PC-3 (cell line): ENCODE measurements around the gene SFI1. TPM values are rescaled to one million over a fixed set of nuclear protein-coding genes. Genes with fewer than 3 reads are reported as not detected.
"Not testable (repeated sequence)": the region's sequence is repeated elsewhere in the genome, so short reads cannot be mapped to it uniquely, and the experiment has no call there.

Experiments used
- ATAC-seq: fragments of 200-7000 bp; cut with Tn5 transposase; 2 replicates; pipeline ENCODE4 v1.9.1; 2020; ENCODE audit warnings: mild to moderate bottlenecking, moderate library complexity
- BruUV-seq: library from RNA; stranded (reverse); fragments of 400-500 nt; replicated peaks from 2 replicates; lab custom pipeline; 2021; lab: Mats Ljungman, UMichigan
- CTCF ChIA-PET: fragments of 300-600 bp; sonication (Branson Sonifier 250); formaldehyde crosslinking; loops from one replicate; lab custom pipeline; 2022; ENCODE audit warnings: antibody characterized with exemption; lab: Charles Lee
- POLR2A ChIA-PET: fragments of 300-600 bp; sonication (Branson Sonifier 250); formaldehyde crosslinking; loops from one replicate; lab custom pipeline; 2022; ENCODE audit warnings: antibody characterized with exemption; ENCODE audit not compliant: unreplicated experiment; lab: Charles Lee
- DNase-seq: peaks from one replicate; pipeline ENCODE4 v3.0.0-alpha.2; 2015
- H2AFZ ChIP-seq: fragments of 300-600 bp; sonication (generic); 2 replicates; pipeline ENCODE4 v1.6.0; 2016; ENCODE audit warnings: antibody characterized with exemption, low read length
- H3F3A ChIP-seq: fragments of 300-600 bp; sonication (generic); one replicate; pipeline ENCODE4 v1.6.0; 2017; ENCODE audit warnings: antibody characterized with exemption, low read length, control low read depth, mild to moderate bottlenecking; ENCODE audit not compliant: unreplicated experiment
- H3K27ac ChIP-seq: fragments of 300-600 bp; sonication (generic); 2 replicates; pipeline ENCODE4 v1.5.1; 2016; ENCODE audit warnings: mild to moderate bottlenecking, low read length
- H3K27me3 ChIP-seq: fragments of 300-600 bp; sonication (generic); 2 replicates; pipeline ENCODE4 v1.6.1; 2016; ENCODE audit warnings: low read length, mixed read lengths
- H3K36me3 ChIP-seq: fragments of 300-600 bp; sonication (generic); 2 replicates; pipeline ENCODE4 v1.6.1; 2016; ENCODE audit warnings: low read depth, mixed run types, low read length, mixed read lengths
- H3K4me1 ChIP-seq: fragments of 300-600 bp; sonication (generic); 2 replicates; pipeline ENCODE4 v1.5.1; 2016; ENCODE audit warnings: low read length; ENCODE audit not compliant: insufficient read depth
- H3K4me2 ChIP-seq: fragments of 300-600 bp; sonication (generic); 2 replicates; pipeline ENCODE4 v1.6.0; 2016; ENCODE audit warnings: low read length
- H3K4me3 ChIP-seq: fragments of 300-600 bp; sonication (generic); 2 replicates; pipeline ENCODE4 v1.5.1; 2016; ENCODE audit warnings: mild to moderate bottlenecking, low read length, mixed read lengths
- H3K79me2 ChIP-seq: fragments of 300-600 bp; sonication (generic); 2 replicates; pipeline ENCODE4 v1.6.1; 2017; ENCODE audit warnings: low read length, mixed read lengths
- H3K9ac ChIP-seq: fragments of 300-600 bp; sonication (generic); 2 replicates; pipeline ENCODE4 v1.6.0; 2016; ENCODE audit warnings: mild to moderate bottlenecking, low read length
- H3K9me2 ChIP-seq: fragments of 300-600 bp; sonication (generic); replicated peaks from 2 replicates; pipeline ENCODE4 v1.6.1; 2016; ENCODE audit warnings: mixed run types, low read length, mixed read lengths
- H3K9me3 ChIP-seq: fragments of 300-600 bp; sonication (generic); 2 replicates; pipeline ENCODE4 v1.6.1; 2016; ENCODE audit warnings: low read length, mixed read lengths
- H4K20me1 ChIP-seq: fragments of 300-600 bp; sonication (generic); 2 replicates; pipeline ENCODE4 v1.6.1; 2016; ENCODE audit warnings: low read length, mixed read lengths
- CTCF ChIP-seq: fragments of 300-600 bp; sonication (generic); conservative IDR thresholded peaks from 2 replicates; pipeline ENCODE4 v1.5.1; 2017; ENCODE audit warnings: antibody characterized with exemption, low read depth, mild to moderate bottlenecking, low read length
- EZH2 ChIP-seq: fragments of 300-600 bp; sonication (generic); IDR thresholded peaks from one replicate; pipeline ENCODE4 v1.6.1; 2017; ENCODE audit warnings: antibody characterized with exemption, mild to moderate bottlenecking, low read length; ENCODE audit not compliant: unreplicated experiment
- EZH2phosphoT487 ChIP-seq: fragments of 300-600 bp; sonication (generic); IDR thresholded peaks from 2 replicates; pipeline ENCODE4 v1.6.1; 2018; ENCODE audit warnings: mild to moderate bottlenecking, antibody characterized with exemption, low read length, borderline replicate concordance
- intact Hi-C: fragments of 100-400 bp; cut with micrococcal nuclease; formaldehyde crosslinking; loops from 2 replicates; pipeline ENCODE4 v1.9.0; 2023
- total RNA-seq: library from RNA; depleted of rRNA; stranded (reverse); fragments of >200 nt; gene quantifications from 2 replicates; pipeline ENCODE4 v1.2.3, GENCODE V29; 2014

Gene SFI1
- total RNA-seq, 1 experiment from 2014 or later: 22.5 TPM

- H3K4me3 ChIP-seq: no peak overlapping the region
- no peak for DNase-seq
- no peak overlapping the region for H2AFZ ChIP-seq
- H3K9ac ChIP-seq: no peak overlapping the region
- ChIA-PET POLR2A (no interaction called here), CTCF (no interaction called here)
- TF ChIP-seq EZH2: no peak
- no peak for TF ChIP-seq EZH2phosphoT487
- no peaks in the 10 kb centered on the region for H3K79me2 ChIP-seq
- no peak for ATAC-seq
- peaks cover 10% of the 10 kb centered on the region; the same call in 1 of the 2 replicates for H3K36me3 ChIP-seq
- H3K9me3 ChIP-seq: no peaks in the 10 kb centered on the region
- no peak overlapping the region for H3K27ac ChIP-seq
- no peaks in the 10 kb centered on the region for H3K9me2 ChIP-seq
- BruUV-seq: no TSS peak
- H3K4me1 ChIP-seq: no peaks in the 10 kb centered on the region
- no peak overlapping the region for H3K4me2 ChIP-seq
- intact Hi-C loops: no loop called here
- no peaks in the 10 kb centered on the region for H3F3A ChIP-seq
- H3K27me3 ChIP-seq: no peaks in the 10 kb centered on the region
- H4K20me1 ChIP-seq: no peaks in the 10 kb centered on the region
Observed at GRCh38 chr22:31477329-31477728, 19.0 kb upstream of the SFI1 start.

GRCh38 chr22:31481129-31481528 lies 15.2 kb upstream of the SFI1 start:
- Histone ChIP-seq H3K9ac (no peak overlapping the region), H3K27ac (no peak overlapping the region), H3K4me2 (no peak overlapping the region), H3F3A (no peaks in the 10 kb centered on the region), H3K36me3 (peaks cover 10% of the 10 kb centered on the region; the same call in 1 of the 2 replicates), H3K27me3 (no peaks in the 10 kb centered on the region), H3K4me3 (no peak overlapping the region), H3K79me2 (0 out of 2 replicates have a peak, but pooled peaks cover 9% of the 10 kb centered on the region), H3K9me3 (no peaks in the 10 kb centered on the region), H3K4me1 (no peaks in the 10 kb centered on the region), H2AFZ (no peak overlapping the region), H4K20me1 (no peaks in the 10 kb centered on the region), H3K9me2 (no peaks in the 10 kb centered on the region)
- ChIA-PET CTCF (no interaction called here), POLR2A (no interaction called here)
- intact Hi-C loops: no loop called here
- ATAC-seq (no peak), DNase-seq (no peak)
- BruUV-seq: no TSS peak
- no peak for TF ChIP-seq CTCF
- TF ChIP-seq EZH2: no peak
- no peak for TF ChIP-seq EZH2phosphoT487

GRCh38 chr22:31482470-31482869 lies 13.9 kb upstream of the SFI1 start:
- H3K9me2 ChIP-seq, H3K4me2 ChIP-seq, intact Hi-C loops, H4K20me1 ChIP-seq, DNase-seq, H3K27me3 ChIP-seq, H3F3A ChIP-seq, BruUV-seq, H3K9ac ChIP-seq, POLR2A ChIA-PET, H2AFZ ChIP-seq, ATAC-seq, H3K4me3 ChIP-seq, H3K4me1 ChIP-seq, H3K27ac ChIP-seq, CTCF ChIA-PET, H3K9me3 ChIP-seq: not testable (repeated sequence)
- peaks cover 14% of the 10 kb centered on the region; the same call in 1 of the 2 replicates for H3K36me3 ChIP-seq
- peaks cover 14% of the 10 kb centered on the region; the same call in 1 of the 2 replicates for H3K79me2 ChIP-seq

GRCh38 chr22:31486369-31486768 lies 10.0 kb upstream of the SFI1 start:
- H4K20me1 ChIP-seq, intact Hi-C loops, H3K27me3 ChIP-seq, H3F3A ChIP-seq, H3K9me2 ChIP-seq, ATAC-seq, H3K9ac ChIP-seq, H3K4me2 ChIP-seq, H2AFZ ChIP-seq, H3K27ac ChIP-seq, POLR2A ChIA-PET, BruUV-seq, CTCF ChIA-PET, H3K9me3 ChIP-seq, H3K4me3 ChIP-seq, DNase-seq: not testable (repeated sequence)
- H3K79me2 ChIP-seq: peaks cover 44% of the 10 kb centered on the region
- H3K36me3 ChIP-seq: 0 out of 2 replicates have a peak, but pooled peaks cover 11% of the 10 kb centered on the region
- peaks cover 14% of the 10 kb centered on the region; the same call in 1 of the 2 replicates for H3K4me1 ChIP-seq
